GM20431 (cell line): ENCODE data around the gene SDF2.
"Not testable (repeated sequence)": the region's sequence is repeated elsewhere in the genome, so short reads cannot be mapped to it uniquely, and the experiment has no call there.

Source experiments
- in situ Hi-C: fragments of 300-500 bp; cut with MseI, MboI; formaldehyde crosslinking; loops from one replicate; pipeline ENCODE4 v1.15.0; 2020; ENCODE audit warnings: low sequenced_read_pairs; ENCODE audit not compliant: unreplicated experiment

SDF2 gene

GRCh38 chr17:28641579-28641978 is 20.1 kb downstream of the SDF2 start:
- in situ Hi-C loops, result no loop called here

DNA sequence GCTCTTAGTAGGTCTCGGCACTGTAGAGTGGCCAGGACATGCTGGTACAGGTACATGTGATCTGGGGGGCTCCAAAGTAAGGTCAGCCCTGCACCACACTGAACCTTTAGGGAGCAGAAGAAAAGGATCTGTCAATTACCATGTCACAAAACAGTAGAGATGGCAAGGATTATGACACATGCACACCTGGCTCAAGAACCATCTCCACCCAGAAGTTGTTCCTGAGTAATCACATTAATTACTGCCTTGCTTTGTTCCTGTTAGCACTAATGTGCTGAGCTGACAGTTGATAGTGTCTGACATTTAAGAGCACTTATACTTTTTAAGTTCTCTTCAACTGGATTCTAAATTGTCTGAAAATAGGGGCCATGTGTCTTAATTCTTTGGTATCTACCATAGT is 26.2 kb downstream of the SDF2 start:
- in situ Hi-C loops, result no loop called here

DNA sequence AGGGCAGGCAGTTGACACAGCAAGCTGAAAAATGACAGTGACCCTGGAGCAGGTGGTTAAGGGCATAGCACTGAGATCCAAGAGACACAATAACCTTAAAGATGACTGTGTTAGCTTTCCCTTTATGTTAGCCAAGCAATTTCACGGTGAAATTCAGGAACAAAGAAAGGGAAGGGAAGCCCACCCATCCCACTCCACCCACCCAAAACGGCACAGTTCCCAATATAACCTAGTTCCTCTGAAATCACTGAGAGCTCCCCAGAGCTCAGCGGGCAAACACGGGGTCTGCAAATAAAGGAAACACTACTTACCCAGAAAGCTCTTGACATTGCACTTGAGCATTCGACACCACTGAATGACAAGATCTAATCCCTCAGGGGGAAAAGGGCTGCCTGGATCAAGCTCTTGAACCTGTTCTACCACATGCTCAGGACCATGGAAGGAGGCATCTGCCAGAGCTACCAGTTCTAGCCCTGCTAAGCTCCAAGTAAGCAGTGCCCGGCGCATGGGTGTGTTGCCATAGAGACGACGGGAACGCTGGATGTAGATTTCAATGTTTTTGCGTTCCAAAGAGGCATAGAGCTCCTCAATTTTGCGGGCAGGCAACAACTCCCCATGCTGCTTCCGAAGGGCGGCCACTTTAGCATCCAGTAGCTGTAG is 27.4 kb downstream of the SDF2 start:
- in situ Hi-C loops, result no loop called here

GRCh38 chr17:28626818-28627217 is 34.9 kb downstream of the SDF2 start:
- in situ Hi-C loops, result no loop called here

- in situ Hi-C loops, result no loop called here
These were observed 37.6 kb downstream of the SDF2 start for GRCh38 chr17:28624148-28624547.

- in situ Hi-C loops, result no loop called here
These were observed 38.0 kb downstream of the SDF2 start for GRCh38 chr17:28623696-28624095.

- in situ Hi-C loops, result no loop called here
These were observed 39.5 kb downstream of the SDF2 start for GRCh38 chr17:28622186-28622585.

- in situ Hi-C loops, result no loop called here
These were observed 41.7 kb downstream of the SDF2 start for GRCh38 chr17:28620010-28620409.

DNA sequence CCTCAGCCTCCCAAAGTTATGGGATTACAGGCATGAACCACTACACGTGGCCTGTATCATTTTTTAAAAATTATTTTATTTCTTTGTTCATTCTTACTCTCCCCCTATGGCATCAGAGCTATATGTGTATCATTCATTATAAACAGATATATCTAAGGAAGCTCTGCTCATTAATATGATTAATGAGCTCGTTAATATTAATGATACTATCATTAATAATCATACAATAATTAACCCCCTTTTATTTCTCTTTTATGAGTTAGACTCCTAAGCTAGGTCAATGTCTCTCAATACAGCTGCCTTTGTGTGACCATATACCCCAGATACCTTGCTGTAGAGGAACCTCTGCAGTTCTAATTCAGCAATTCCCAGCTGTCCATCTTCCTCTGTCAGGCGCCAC is 43.2 kb downstream of the SDF2 start:
- in situ Hi-C loops, result loop anchor here (10.0 kb wide), 1 partner anchor 124 kb away; no protein-coding TSS in a partner anchor

DNA sequence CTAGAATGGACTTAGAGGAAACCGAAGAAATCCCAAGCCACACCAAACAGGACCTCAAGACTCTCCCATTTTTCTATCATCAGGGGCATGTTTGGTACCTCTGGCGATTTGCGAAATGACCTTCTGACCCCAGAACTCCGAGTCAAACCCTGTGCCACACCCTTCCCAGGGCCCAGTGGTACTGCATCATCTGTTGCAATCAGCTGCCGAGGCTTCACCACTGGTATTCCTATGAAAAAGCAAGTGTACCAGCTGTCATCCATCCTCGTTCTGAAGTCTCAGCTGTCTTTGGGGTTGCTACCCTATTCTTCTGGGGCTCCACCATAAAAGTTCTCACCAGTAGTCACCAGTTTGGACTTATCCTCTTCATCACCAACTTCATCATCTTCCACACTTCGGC is 45.4 kb downstream of the SDF2 start:
- in situ Hi-C loops, result loop anchor here (10.0 kb wide), 1 partner anchor 121 kb away; no protein-coding TSS in a partner anchor

DNA sequence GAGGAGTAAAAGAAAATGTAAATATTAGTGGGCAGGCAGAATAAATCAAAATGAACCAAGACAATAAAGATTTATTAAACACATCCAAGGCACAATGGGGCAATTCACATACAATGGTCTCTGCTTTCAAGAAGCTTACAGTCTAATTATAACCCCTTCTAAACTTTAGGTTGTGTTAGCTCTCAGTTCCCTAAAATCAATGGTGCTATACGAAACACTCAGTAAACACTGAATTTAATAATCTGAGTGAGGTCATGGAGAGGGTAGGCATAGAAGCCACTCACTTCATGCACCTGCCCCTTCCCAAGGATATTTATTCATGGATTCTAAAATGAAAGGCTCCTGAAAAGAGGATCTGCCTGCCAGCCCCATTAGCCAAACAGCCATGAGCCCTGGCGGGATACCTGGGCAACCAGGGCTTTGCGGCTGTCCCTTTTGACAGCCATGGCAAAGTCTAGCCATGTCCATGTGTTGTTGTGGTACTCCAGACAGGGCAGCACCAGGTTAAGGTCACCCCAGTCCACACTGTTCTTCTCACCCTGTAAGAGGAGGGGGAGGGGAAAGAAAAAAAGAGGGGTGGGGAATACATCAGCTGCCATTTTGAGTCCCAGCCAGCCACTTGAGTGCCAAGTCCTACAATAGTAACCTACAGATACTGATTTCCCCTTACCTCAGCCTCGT is 46.3 kb downstream of the SDF2 start:
- in situ Hi-C loops, result loop anchor here (10.0 kb wide), 1 partner anchor 121 kb away; no protein-coding TSS in a partner anchor

DNA sequence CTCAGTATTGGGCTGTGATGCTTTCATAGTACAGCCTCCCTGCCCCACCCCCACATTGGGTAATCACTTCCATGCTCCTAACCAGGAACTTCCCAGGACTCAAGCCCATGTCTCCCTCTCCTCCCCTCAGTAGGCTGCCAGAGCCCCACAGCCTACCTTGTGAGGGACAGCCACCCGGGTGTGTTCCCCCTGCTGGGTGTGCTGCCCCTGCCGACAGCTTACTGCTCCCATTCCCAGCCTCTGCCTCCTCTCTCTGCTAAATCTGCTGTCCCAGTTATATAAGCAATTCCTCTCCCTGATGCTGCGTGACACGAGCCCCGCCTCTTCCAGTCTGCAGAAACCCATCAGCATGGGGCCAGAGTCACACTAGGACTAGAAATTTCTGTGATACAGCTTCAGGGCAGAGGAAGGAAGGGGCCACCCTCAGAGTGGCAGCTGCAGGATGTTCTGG is 47.8 kb downstream of the SDF2 start, which contains the start of gene RSKR:
RSKR (minus strand) TSS at position 255 of the 451 bp plus-strand sequence; CDS start at position 231, 24 bp downstream.
- in situ Hi-C loops, result loop anchor here (10.0 kb wide), 1 partner anchor 119 kb away; no protein-coding TSS in a partner anchor

- in situ Hi-C loops, result loop anchor here (10.0 kb wide), 1 partner anchor 118 kb away; no protein-coding TSS in a partner anchor
These were observed 48.5 kb downstream of the SDF2 start for GRCh38 chr17:28612936-28613872.

- in situ Hi-C loops, result loop anchor here (10.0 kb wide), 1 partner anchor 118 kb away; no protein-coding TSS in a partner anchor
These were observed 49.2 kb downstream of the SDF2 start for GRCh38 chr17:28612531-28612930.

DNA sequence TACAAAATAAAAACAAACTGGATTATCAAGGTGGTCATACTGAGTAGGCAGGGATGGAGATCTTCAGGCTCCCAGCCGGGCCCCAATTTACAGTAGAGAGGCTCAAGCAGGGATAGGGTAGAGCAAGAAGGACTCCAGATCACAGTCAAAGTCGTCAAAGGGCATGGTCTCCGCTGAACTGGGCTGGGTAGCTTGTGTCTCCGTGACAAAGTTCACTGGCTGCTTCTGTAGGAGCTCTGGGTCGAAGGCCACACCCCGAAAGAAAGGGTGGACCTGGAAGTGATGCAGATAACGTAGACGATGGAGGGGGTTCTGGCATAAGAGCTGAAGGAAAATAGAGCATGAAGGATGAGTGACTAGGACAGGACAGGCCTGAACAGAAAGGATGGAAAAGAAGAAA is 51.3 kb downstream of the SDF2 start:
- in situ Hi-C loops, result loop anchor here (10.0 kb wide), 1 partner anchor 116 kb away; no protein-coding TSS in a partner anchor

DNA sequence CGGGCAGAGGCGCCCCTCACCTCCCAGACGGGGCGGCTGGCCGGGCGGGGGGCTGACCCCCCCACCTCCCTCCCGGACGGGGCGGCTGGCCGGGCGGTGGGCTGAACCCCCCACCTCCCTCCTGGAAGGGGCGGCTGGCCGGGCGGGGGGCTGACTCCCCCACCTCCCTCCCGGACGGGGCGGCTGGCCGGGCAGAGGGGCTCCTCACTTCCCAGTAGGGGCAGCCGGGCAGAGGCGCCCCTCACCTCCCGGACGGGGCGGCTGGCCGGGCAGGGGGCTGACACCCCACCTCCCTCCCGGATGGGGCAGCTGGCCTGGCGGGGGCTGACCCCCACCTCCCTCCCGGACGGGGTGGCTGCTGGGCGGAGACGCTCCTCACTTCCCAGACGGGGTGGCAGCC is 57.7 kb downstream of the SDF2 start:
- in situ Hi-C loops, result not testable (repeated sequence)

GRCh38 chr17:28599311-28600184 is 62.2 kb downstream of the SDF2 start:
- in situ Hi-C loops, result no loop called here

GRCh38 chr17:28598799-28599310 is 62.9 kb downstream of the SDF2 start, which contains the start of gene SPAG5:
Gene SPAG5, minus strand, starts transcription at chr17:28599025. Its CDS starts 79 bp downstream, at chr17:28598946.
- in situ Hi-C loops, result no loop called here

DNA sequence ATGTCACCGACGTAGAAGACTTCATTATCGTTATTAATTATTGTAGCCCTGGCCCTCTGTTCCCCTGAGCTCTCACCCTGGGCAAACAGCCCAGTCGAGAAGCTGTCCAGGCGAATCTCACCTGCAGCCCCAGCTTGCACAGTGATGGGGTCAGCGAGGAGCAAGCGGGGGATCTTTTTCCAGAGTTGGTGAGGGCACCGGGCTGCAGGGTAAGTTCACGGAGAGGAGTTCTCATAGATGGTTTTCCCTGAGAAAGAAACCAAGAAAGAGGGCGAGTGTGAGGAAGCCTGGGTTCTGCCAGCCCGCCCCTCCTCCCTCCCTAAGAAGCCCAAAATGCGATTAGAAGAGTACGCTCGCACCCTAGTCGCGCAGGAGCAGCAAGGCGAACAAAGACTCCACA is 63.3 kb downstream of the SDF2 start:
- in situ Hi-C loops, result no loop called here
